ENCODE data around the gene FHOD3. TPM values are rescaled to one million over a fixed set of nuclear protein-coding genes. Genes with fewer than 3 reads are reported as not detected.

Gene FHOD3
- total RNA-seq, 1 experiment from 2014 or later, result 10.6 TPM

DNA sequence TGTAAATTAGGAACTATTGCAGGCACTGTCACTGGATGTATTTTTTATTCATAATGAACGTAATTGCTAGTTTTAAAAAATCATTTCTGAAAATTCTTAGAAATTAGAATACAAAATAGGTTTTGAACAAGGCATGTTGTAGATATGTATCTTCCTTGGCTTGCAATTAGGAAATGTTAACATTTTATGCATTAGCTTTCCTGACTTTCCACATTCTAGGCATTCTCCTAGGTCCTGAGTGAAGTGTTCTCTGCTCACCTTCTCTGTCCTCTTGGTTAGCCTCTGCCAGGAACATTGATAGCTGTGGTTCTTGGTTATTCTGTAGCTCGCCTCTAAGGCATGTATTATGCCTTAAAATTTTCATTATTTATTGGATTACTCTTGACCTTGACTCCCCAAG lies 130.3 kb downstream of the FHOD3 start:
- no peak overlapping the region for H3K27ac ChIP-seq
- ChIA-PET POLR2A (ENCODE audit: unreplicated experiment) (no interaction called here), CTCF (no interaction called here)
- BruUV-seq (replicated peaks), result no TSS peak
- no peak overlapping the region for H2AFZ ChIP-seq
- H3K27me3 ChIP-seq (ENCODE audit: insufficient read depth, low read depth), result no peaks in the 10 kb centered on the region
- intact Hi-C loops (cut with micrococcal nuclease; ENCODE audit: unreplicated experiment), result no loop called here
- DNase-seq, result no peak
- H3K4me1 ChIP-seq (replicated peaks; ENCODE audit: insufficient read depth), result no peaks in the 10 kb centered on the region
- no peaks in the 10 kb centered on the region for H3K9me2 ChIP-seq (ENCODE audit: insufficient read depth)
- no peaks in the 10 kb centered on the region for H3K9me3 ChIP-seq (ENCODE audit: insufficient read depth, low read depth)
- H3K4me3 ChIP-seq, result no peak overlapping the region
- H3K36me3 ChIP-seq (ENCODE audit: low read depth), result no peaks in the 10 kb centered on the region
- H4K20me1 ChIP-seq (ENCODE audit: insufficient read depth), result no peaks in the 10 kb centered on the region
- H3K4me2 ChIP-seq, result no peak overlapping the region
- TF ChIP-seq, protein P1, sequence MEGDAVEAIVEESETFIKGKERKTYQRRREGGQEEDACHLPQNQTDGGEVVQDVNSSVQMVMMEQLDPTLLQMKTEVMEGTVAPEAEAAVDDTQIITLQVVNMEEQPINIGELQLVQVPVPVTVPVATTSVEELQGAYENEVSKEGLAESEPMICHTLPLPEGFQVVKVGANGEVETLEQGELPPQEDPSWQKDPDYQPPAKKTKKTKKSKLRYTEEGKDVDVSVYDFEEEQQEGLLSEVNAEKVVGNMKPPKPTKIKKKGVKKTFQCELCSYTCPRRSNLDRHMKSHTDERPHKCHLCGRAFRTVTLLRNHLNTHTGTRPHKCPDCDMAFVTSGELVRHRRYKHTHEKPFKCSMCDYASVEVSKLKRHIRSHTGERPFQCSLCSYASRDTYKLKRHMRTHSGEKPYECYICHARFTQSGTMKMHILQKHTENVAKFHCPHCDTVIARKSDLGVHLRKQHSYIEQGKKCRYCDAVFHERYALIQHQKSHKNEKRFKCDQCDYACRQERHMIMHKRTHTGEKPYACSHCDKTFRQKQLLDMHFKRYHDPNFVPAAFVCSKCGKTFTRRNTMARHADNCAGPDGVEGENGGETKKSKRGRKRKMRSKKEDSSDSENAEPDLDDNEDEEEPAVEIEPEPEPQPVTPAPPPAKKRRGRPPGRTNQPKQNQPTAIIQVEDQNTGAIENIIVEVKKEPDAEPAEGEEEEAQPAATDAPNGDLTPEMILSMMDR (conservative IDR thresholded peaks at IDR 0.05), result no peak
- TF ChIP-seq EZH2 (IDR thresholded peaks at IDR 0.05; ENCODE audit: low read depth), result no peak
- H3F3A ChIP-seq (ENCODE audit: insufficient read depth, low read depth), result no peaks in the 10 kb centered on the region
- H3K79me2 ChIP-seq (ENCODE audit: low read depth), result no peaks in the 10 kb centered on the region

DNA sequence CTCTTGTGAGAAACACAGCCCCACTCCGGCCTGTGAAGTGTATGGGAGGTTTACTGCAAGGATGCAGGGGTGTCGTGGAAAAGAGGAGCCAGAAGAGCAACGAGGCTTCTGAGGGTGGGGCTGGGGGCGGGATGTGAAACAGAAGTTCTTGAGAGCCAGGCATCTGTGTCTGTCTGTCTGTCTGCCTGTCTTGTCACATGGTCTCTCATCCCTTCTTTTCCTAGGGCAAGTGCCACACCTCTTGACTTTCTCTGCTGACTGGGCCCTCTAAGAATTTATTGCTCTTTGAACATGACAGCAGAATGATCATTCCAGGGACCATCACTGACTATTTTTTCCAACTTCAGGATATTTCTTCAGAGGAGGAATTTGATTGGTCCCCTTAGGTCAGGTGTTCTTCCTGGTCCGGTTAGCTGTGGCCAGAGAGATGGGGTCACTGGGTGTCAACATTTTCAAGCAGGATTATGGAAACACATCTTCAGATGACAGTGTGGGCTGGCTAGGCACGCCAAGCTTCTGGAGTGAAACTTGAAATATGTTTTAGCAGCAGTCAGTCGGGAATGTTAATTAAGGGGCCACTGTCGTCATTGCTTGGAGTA lies 131.0 kb downstream of the FHOD3 start:
- no TSS peak for BruUV-seq (replicated peaks)
- Histone ChIP-seq H3K9me2 (ENCODE audit: insufficient read depth) (no peaks in the 10 kb centered on the region), H2AFZ (no peak overlapping the region), H3K36me3 (ENCODE audit: low read depth) (no peaks in the 10 kb centered on the region), H3F3A (ENCODE audit: insufficient read depth, low read depth) (no peaks in the 10 kb centered on the region), H3K4me3 (no peak overlapping the region), H3K4me1 (replicated peaks; ENCODE audit: insufficient read depth) (no peaks in the 10 kb centered on the region), H3K4me2 (no peak overlapping the region), H3K27me3 (ENCODE audit: insufficient read depth, low read depth) (no peaks in the 10 kb centered on the region), H4K20me1 (ENCODE audit: insufficient read depth) (no peaks in the 10 kb centered on the region), H3K79me2 (ENCODE audit: low read depth) (no peaks in the 10 kb centered on the region), H3K9me3 (ENCODE audit: insufficient read depth, low read depth) (no peaks in the 10 kb centered on the region), H3K27ac (no peak overlapping the region)
- TF ChIP-seq EZH2 (IDR thresholded peaks at IDR 0.05; ENCODE audit: low read depth), result no peak
- TF ChIP-seq, protein P1 (conservative IDR thresholded peaks at IDR 0.05), result no peak
- DNase-seq, result no peak
- POLR2A ChIA-PET (ENCODE audit: unreplicated experiment), result no interaction called here
- intact Hi-C loops (cut with micrococcal nuclease; ENCODE audit: unreplicated experiment), result no loop called here
- CTCF ChIA-PET, result no interaction called here

DNA sequence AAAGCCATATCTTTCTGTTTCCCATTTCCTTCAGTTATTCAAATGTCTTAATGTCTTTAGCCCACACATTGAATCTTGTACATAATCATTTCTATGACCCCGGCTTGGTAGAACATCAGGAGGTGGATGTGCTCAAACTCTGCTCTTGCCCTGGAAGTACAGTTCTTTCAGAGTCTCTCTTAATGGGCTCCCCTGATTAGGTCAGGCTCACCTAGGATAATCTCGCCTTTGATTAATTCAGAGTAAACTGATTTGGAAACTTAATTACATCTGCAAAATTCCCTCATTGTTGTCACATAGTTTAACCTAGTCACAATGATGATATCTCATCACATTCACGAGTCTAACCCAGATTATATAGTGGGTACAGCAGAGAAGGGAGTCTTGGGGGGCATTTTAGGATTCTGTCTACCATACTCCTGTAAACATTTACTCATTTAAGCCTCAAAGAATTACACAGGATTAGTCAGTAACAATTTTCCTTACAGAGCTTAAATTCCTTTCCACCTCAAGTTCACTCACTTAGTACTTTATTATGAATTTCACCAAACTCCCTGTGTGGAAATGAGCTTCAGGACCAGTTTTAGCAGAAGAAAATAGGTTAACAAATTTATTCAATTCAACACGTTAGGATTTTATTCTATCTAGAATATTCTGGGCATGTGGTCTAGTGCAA lies 135.5 kb downstream of the FHOD3 start:
- no peaks in the 10 kb centered on the region for H3F3A ChIP-seq (ENCODE audit: insufficient read depth, low read depth)
- H3K4me3 ChIP-seq, result no peak overlapping the region
- no peak overlapping the region for H3K4me2 ChIP-seq
- no TSS peak for BruUV-seq (replicated peaks)
- ChIA-PET CTCF (no interaction called here), POLR2A (ENCODE audit: unreplicated experiment) (no interaction called here)
- no peaks in the 10 kb centered on the region for H3K79me2 ChIP-seq (ENCODE audit: low read depth)
- intact Hi-C loops (cut with micrococcal nuclease; ENCODE audit: unreplicated experiment), result no loop called here
- H3K9me2 ChIP-seq (ENCODE audit: insufficient read depth), result no peaks in the 10 kb centered on the region
- H3K27me3 ChIP-seq (ENCODE audit: insufficient read depth, low read depth), result no peaks in the 10 kb centered on the region
- H3K36me3 ChIP-seq (ENCODE audit: low read depth), result no peaks in the 10 kb centered on the region
- no peaks in the 10 kb centered on the region for H3K4me1 ChIP-seq (replicated peaks; ENCODE audit: insufficient read depth)
- TF ChIP-seq EZH2 (IDR thresholded peaks at IDR 0.05; ENCODE audit: low read depth), result no peak
- TF ChIP-seq, protein P1 (conservative IDR thresholded peaks at IDR 0.05), result no peak
- no peak overlapping the region for H3K27ac ChIP-seq
- no peaks in the 10 kb centered on the region for H4K20me1 ChIP-seq (ENCODE audit: insufficient read depth)
- no peaks in the 10 kb centered on the region for H3K9me3 ChIP-seq (ENCODE audit: insufficient read depth, low read depth)
- DNase-seq, result no peak
- no peak overlapping the region for H2AFZ ChIP-seq

Data from PC-9 (cell line).